GM12801 (cell line): ENCODE data around the gene N4BP2.

Experiments used
- CTCF ChIP-seq: IDR thresholded peaks from one replicate; pipeline ENCODE4 v1.5.1; 2011; ENCODE audit warnings: control low read depth; ENCODE audit not compliant: insufficient read length; ENCODE audit errors: extremely low read depth

The N4BP2 gene

GRCh38 chr4:40056716-40057585 is at the start of gene N4BP2:
Gene N4BP2, plus strand, starts transcription at chr4:40056850. Its CDS starts 40,491 bp downstream, at chr4:40097341.
- no peak for TF ChIP-seq CTCF

GRCh38 chr4:40016007-40016406 is 40.6 kb upstream of the N4BP2 start:
- no peak for TF ChIP-seq CTCF

DNA sequence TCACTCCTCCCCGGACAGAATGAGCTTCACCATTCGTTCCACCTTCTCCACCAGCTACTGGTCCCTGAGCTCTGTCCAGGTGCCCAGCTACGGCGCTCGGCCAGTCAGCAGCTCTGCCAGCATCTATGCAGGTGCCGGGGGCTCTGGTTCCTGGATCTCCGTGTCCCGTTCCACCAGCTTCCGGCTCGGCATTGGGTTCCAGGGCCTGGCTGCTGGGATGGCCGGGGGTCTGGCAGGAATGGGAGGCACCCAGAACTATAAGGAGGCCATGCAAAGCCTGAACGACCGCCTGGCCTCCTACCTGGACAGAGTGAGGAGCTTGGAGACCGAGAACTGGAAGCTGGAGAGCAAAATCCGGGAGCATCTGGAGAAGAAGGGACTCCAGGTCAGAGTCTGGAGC is 36.4 kb upstream of the N4BP2 start:
- no peak for TF ChIP-seq CTCF

DNA sequence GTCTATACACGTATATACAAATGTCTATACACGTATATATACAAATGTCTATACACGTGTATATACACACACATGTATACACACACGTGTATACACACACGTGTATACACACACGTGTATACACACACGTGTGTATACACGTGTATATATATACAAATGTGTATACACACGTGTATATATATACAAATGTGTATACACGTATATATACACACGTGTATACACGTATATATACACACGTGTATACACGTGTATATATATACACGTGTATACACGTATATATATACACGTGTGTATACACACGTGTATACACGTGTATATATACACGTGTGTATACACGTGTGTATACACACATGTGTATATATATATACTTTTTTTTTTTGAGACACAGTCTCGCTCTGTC is 23.9 kb upstream of the N4BP2 start:
- TF ChIP-seq CTCF = no peak

DNA sequence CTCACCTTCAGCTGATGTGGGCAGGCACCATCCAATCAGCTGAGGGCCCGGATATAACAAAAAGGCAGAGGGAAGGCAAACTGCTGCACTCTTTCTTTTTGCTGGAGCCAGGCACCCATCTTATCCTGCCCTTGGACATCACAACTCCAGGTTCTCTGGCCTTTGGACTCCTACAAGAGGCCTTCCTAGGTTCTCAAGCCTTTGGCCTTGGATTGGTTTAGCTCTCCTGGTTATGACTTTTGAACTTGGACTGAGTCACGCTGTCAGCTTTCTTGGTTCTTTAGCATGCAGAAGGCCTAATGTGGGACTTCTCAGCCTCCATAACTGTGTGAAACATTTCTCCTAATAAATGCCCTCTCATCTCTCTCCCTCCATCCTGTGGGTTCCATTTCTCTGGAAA is 23.0 kb upstream of the N4BP2 start:
- no peak for TF ChIP-seq CTCF

DNA sequence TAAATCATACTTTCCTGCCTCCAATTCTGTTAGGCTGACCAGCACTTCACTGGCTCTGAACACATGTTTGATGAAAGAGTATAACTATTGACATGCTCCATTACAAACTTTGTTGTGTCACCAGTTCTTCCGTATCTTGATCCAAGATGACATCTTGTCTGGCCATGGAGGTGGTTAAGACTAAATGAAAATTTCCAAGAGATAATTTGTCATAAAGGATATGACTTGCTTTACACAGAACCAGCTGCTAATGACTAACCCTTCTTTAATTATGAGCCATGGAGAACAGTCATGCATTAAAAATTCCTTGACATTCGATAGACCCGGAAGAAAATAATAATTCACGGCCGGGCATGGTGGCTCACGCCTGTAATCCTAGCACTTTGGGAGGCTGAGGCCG is 17.7 kb upstream of the N4BP2 start:
- no peak for TF ChIP-seq CTCF

GRCh38 chr4:40040908-40041307 is 15.7 kb upstream of the N4BP2 start:
- TF ChIP-seq CTCF = no peak

DNA sequence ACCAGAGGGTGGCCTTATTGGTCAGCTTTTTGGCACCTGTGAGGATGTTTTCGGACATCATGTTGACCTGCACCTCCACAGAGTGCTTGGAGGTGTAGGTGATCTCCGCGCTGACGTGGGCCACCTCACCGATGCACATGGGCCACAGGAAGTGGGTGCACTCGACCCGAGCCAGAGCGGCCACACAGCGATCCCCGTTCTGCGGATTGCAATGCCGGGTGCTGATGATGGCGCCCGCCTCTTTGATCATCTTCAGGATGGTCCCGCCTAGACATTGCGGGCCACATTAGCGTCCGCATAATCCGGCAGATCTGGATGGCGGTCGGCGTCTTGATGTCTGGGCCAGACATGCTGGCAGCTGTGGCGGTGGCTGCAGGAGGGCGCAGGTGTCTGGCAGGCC is 12.9 kb upstream of the N4BP2 start:
- TF ChIP-seq CTCF = no peak
